ENCODE results near the gene GTPBP6. TPM values are rescaled to one million over a fixed set of nuclear protein-coding genes. Genes with fewer than 3 reads are reported as not detected.

Gene GTPBP6
- total RNA-seq, 1 experiment from 2014 or later = 37.4 TPM

DNA sequence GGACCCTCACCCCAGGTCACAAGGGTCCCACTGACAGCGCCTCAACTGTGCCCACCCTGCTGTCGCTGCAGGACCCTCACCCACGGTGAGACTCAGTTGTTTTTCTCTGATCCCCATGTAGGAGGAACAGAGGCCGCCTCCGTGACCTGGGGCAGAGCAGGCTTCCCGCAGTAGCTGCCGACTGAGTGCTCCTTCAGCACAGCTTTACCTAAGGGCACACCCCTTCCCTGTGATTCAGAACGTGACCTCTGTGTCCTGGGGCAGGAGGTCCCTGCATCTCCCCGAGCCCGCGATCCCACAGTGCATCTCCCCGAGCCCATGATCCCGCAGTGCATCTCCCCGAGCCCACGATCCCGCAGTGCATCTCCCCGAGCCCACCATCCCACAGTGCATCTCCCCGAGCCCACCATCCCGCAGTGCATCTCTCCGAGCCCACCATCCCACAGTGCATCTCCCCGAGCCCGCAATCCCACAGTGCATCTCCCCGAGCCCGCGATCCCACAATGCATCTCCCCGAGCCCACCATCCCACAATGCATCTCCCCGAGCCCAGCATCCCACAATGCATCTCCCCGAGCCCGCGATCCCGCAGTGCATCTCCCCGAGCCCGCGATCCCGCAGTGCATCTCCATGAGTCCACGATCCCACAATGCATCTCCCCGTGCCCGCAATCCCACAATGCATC lies 44.5 kb upstream of the GTPBP6 start:
- intact Hi-C loops (cut with micrococcal nuclease; ENCODE audit: unreplicated experiment) (no loop called here), in situ Hi-C loops (cut with HindIII; ENCODE audit: low pct_unique_long_range_greater_than_20kb, low sequenced_read_pairs) (no loop called here)
- Histone ChIP-seq H3K4me3 (ENCODE audit: low read depth in 2 of 2, low read length in 2 of 2) (no peak overlapping the region), H3K27ac (ENCODE audit: low read length) (no peak overlapping the region), H3K4me1 (ENCODE audit: control insufficient read depth, insufficient read depth, low read length) (no peaks in the 10 kb centered on the region), H3K36me3 (ENCODE audit: control insufficient read depth, insufficient read depth, low read length) (no peaks in the 10 kb centered on the region), H3K9me3 (ENCODE audit: control insufficient read depth, insufficient read depth, low read depth, low read length) (no peaks in the 10 kb centered on the region), H3K27me3 (ENCODE audit: control insufficient read depth, insufficient read depth, low read length) (no peaks in the 10 kb centered on the region)
- no TSS peak for BruUV-seq (replicated peaks)
- TF ChIP-seq REST (IDR thresholded peaks at IDR 0.05; ENCODE audit: insufficient read depth in 1 of 2, low read depth in 2 of 2, low read length in 1 of 2) (no peak), SIN3A (IDR thresholded peaks at IDR 0.05; ENCODE audit: borderline replicate concordance, insufficient read depth, low read depth, low read length) (no peak), TCF7L2 (IDR thresholded peaks at IDR 0.05; ENCODE audit: low read depth, low read length) (no peak), POLR2AphosphoS5 (IDR thresholded peaks at IDR 0.05; ENCODE audit: low read depth, low read length) (no peak), CTCF (IDR thresholded peaks at IDR 0.05) (no peak)
- CTCF ChIA-PET = no interaction called here
- POLR2A ChIA-PET = no interaction called here
- no peak for DNase-seq (ENCODE audit: low read depth, low spot score)
- no peak for ATAC-seq

- ChIA-PET CTCF (no interaction called here), POLR2A (no interaction called here)
- Histone ChIP-seq H3K9me3 (ENCODE audit: control insufficient read depth, insufficient read depth, low read depth, low read length) (no peaks in the 10 kb centered on the region), H3K4me3 (ENCODE audit: low read depth in 2 of 2, low read length in 2 of 2) (no peak overlapping the region), H3K27me3 (ENCODE audit: control insufficient read depth, insufficient read depth, low read length) (no peaks in the 10 kb centered on the region), H3K4me1 (ENCODE audit: control insufficient read depth, insufficient read depth, low read length) (no peaks in the 10 kb centered on the region), H3K27ac (ENCODE audit: low read length) (no peak overlapping the region), H3K36me3 (ENCODE audit: control insufficient read depth, insufficient read depth, low read length) (no peaks in the 10 kb centered on the region)
- intact Hi-C loops (cut with micrococcal nuclease; ENCODE audit: unreplicated experiment) = no loop called here
- no TSS peak for BruUV-seq (replicated peaks)
- TF ChIP-seq POLR2AphosphoS5 (IDR thresholded peaks at IDR 0.05; ENCODE audit: low read depth, low read length) (no peak), TCF7L2 (IDR thresholded peaks at IDR 0.05; ENCODE audit: low read depth, low read length) (no peak), REST (IDR thresholded peaks at IDR 0.05; ENCODE audit: insufficient read depth in 1 of 2, low read depth in 2 of 2, low read length in 1 of 2) (no peak), CTCF (IDR thresholded peaks at IDR 0.05) (no peak), SIN3A (IDR thresholded peaks at IDR 0.05; ENCODE audit: borderline replicate concordance, insufficient read depth, low read depth, low read length) (no peak)
- in situ Hi-C loops (cut with HindIII; ENCODE audit: low pct_unique_long_range_greater_than_20kb, low sequenced_read_pairs) = no loop called here
- DNase-seq (ENCODE audit: low read depth, low spot score) (no peak), ATAC-seq (no peak)
Observed at GRCh38 chrX:362351-362750, 43.8 kb upstream of the GTPBP6 start.

All from Panc1 (cell line).